HG02852 (cell line): Measurements from ENCODE around the gene CRTC1.

Experiments
- ATAC-seq: cut with Tn5 transposase; IDR thresholded peaks from one replicate; pipeline ENCODE4 v1.9.1; 2021; ENCODE audit warnings: mild to moderate bottlenecking, moderate library complexity; ENCODE audit not compliant: unreplicated experiment

Gene CRTC1

DNA sequence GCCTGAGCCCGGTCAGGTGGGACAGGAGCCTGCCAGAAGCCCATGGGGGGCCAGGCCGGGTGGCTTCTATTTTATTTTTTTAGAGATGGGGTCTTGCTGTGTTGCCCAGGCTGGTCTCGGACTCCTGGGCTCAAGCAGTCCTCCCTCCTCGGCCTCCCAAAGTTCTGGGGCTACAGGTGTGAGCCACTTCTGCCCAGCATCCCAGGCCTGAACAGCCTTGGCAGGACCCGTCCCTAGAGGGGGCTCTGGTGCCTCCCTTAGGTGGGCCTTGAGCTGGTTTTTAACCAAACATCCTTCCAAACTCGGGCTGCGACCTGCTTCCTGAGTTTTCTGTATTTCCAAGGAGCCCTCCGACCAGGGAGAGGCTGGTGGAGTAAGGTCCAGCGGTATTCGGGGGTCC lies 97.2 kb downstream of the CRTC1 start:
- no peak for ATAC-seq

DNA sequence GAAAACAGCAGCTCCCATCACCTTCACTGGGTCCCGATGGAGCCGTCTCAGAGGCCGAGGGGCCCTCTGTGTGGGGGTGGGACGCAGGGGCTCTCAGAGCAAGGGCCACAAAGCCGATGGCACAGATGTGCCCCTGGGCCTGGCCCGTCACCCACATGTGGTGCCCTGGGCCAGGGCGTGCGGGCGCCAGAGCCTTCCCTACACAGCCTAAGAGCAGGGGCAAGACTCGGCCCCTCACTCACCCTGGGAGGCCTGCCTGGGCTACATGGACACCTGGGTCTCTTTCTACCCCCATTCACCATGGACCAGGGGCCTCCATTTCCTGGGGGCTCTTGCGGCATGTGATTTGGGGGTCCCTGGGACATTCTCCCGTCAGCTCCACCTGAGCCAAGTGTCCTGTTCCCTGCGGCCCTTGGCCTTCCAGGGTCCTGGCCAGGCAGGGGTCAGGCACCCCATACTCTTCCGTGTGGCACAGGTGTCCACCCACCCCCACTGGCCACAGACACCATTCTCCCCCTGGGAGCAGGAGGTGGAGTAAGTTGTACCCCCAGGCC lies 97.6 kb downstream of the CRTC1 start:
- no peak for ATAC-seq

DNA sequence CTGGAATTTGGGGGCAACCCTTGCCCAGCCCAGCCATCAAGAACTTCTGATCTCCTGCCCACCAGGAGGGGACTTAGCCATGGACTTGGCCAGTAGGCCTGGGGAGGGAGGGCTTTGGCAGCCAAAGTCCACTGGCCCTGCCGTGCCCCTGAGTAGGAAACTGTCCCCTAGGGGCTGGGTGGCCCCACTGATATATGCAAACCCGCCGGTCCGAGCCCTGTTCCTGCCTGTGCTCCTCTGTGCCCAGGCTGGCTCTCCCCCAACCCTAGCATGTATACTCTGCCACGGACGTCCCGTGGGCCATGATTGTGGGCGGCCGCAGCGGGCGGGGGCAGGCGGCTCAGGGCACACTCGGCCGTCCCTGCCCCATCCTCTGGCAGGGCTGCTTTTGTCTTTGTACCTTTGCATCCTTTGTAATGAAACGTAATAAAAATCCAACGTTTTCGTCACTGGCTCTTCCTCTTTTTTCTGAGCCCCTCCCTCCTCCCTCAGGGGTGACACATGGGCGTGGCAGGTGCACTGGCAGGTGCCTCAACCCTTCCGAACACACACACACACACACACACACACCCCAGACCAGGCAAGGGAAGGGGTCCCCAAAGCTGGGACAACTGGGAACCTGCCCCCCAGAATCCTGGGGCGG lies 98.5 kb downstream of the CRTC1 start:
- ATAC-seq = no peak

DNA sequence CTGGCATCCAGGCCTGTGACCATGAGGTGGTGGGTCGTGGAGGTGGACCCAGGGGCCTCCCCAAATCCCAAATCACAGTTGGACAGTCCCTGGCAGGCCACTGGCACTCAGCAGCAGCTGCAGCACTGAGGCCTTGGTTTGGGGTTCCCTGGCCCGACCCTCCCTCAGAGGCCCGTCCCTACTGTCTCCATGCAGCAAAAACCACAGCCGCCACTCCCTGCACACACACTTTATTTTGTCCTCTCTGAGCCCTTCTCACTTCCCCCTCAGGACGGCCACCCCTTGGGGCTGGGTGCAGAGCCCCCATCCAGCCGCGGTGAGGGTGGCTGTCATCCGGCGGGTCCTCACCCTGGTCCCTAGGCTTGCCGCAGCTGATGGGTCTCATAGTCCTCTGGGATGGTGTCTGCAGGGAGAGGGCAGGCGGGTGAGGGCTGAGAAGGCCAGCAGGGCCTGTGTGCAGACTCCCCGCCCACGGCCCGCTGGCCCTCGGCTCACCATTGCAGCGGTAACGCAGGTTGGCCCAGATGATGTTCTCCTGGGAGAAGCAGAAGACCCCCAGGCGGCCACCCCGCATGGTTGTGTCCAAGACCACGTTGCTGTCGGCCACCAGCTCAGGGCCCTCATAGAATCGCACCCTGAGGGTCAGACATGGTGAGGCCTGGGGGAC lies 99.2 kb downstream of the CRTC1 start:
- no peak for ATAC-seq

DNA sequence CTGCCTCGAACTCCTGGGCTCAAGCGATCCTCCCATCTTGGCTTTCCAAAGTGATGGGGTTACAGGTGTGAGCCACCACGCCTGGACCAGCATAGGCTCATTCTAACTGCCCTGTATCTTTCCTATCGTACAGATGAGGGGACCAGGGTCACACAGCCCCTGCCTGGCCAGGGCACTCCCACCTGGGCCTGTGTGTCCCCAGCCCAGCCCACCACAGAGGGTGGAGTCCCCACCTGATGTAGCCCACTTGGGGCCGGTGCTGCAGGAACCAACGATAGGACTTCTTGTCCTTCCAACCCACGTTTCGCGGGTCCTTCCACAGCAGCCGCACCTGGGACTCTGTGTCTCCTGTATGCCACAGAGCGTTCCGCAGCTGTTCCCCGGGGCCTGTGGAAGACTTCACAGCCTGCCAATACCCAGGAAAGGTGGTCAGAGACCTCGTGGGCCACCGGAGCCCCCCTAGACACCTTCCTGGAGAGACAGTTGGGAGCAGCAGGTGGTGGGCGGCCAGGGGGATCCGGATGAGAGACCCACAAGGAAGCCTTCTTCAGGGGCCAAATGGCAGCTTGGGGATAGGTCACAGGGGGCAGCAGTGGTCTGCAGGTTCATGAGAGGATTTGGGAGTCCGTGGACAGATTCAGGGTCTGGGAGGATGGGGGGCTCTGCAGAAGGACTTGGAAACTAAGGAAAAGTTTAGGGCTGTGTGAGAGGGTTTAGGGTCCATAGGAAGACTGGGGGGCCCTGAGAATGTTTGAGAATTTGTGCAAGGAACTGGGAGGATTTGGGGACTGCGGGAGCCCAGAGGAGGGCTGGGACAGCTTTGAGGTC lies 100.7 kb downstream of the CRTC1 start:
- no peak for ATAC-seq

DNA sequence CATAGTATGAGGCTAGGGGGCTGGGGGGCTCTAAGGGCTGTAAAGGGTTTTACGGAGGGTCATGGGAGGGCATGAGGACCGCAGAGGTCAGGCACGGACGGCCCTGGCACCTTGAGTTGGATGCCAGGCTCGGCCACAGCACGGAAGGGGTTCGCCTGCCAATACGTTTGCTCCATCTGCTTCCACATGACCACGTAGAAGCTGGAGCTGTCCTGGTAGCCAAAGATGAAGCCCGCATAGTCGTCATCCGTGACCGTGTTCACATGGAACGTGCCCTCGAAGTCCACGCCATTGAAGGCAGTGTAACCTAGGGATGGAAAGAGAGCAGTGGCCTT lies 101.3 kb downstream of the CRTC1 start:
- ATAC-seq = no peak

DNA sequence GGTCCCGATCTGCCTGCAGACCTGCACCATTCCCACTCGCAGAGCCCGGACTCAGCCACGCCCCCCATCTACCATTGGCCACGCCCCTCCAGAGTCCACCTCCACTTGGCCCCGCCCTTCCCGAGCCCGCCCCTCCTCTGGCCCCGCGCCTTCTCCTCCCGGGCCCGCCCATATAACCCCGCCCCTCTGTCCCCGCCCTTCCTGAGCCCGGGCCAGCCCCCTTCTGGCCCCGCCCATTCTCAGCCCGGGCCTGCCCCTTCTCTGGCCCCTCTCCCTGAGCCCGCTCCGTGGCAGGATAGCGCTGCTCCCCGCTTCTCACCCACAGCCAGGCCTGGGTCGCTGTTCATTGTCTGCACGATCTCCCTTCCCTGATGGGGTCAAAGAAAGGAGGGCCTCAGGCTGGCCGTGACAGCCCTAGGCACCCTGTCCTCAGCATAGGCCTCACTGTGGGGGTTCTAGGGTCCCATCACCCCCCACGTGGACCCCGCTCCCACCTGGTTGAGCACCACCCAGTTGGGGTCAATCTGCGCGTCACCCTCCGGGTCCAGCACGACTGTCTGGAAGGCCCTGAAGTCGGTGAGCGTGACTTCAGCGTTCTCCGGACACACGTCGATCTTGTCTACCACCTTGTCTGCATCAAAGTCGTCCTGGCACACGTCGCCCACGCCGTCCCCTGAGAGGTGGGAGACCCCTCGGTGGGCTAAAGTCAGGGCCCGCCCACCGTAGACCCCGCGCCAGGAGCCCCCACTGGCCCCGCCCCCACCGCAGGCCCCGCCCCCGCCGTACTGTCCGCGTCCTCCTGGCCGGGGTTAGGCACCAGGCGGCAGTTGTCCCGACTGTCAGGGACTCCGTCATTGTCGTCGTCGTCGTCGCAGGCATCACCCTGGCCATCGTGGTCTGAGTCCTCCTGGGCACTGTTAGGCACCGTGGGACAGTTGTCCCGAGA lies 102.0 kb downstream of the CRTC1 start:
- no peak for ATAC-seq

DNA sequence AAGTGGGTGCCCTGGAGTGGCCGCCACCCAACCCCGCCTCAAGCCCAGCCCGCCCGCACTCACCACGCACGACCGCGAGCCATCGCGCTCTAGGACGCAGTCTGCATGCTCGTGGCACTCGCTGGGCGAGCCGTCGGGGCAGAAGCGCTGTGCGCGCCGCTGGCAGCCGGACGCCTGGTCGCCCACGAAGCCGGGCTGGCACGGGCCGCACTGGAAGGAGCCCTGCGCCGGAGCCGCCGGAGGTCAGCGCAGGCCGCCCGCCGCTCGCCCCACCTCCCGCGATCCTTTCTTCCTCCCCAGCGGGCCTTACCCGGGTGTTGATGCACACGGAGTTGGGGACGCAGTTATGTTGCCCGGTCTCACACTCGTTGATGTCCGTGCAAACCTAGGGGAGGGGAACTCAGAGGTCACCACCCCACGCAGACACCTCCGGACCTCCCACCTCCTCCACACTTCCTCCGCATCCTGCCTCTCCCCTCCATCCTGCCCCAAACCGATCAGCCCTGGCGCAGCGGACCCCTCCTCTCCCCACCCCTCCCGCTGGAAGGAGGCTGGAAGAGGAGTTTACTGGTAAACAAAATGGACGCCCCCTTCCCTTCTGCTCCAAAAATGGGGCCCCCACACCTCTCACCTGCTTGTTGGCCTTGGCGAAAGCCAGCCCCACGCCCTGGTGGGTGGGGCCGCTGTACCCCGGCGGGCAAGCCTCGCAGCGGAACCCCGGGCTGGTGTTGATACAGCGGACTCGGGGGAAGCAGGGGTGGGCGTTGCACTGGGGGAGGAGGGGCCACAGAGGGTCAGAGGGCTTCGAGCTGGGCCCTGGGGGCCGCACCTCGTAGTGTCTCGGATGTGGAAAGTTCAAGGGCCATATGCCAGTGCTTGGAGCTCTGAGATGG lies 105.3 kb downstream of the CRTC1 start:
- ATAC-seq = no peak

DNA sequence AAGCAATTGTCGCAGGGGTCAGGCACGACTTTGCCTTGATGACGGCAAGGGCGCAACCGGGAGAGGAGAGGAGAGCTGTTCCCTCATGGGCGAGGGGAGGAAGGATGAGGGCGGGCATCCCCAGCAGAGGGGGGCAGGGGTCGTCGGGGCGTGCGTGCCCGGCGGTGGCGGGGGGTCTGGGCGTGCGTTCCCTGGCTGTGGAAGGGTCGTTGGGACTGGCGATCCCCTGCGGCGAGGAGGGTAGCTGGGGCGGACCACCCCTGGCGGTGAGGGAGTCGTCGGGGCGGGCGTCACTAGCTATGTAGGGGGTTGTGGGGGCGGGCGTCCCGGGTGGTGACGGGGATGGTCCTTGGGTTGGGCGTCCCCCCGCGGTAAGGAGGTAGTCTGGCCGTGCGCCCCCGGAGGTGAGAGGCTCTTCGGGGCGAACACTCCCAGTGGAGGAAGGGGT lies 106.0 kb downstream of the CRTC1 start:
- no peak for ATAC-seq

DNA sequence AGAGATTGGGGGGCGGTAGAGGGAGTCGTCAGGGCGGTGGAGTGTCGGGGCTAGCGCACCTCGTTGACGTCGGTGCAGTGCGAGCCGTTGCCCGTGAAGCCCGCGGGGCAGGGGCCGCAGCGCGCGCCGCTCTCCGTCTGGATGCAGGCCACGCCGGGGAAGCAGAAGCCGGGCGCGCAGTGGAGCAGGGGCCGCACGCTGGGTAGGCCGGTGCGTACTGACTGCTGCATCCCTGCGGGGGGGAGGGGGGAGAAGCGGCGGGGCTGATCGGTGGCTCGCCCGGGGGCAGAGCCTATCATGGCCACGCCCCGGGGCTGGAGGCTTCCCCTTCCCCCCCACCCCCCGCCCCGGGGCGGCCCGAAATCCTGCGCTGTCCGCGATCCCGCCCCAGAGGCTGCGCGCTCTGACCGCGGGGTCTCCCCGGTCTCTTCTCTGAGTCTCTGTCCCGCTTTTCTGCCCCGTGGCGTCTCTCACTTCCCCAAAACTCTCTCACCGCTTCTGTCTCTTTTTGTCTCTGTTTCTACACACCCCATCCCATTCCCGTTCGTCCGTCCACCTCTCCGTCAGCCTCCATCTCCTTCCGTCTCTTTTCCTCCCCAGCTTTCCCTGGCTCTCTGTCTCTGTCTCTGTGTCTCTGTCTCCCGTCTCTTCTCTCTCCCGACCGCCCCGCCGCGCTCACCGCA lies 106.5 kb downstream of the CRTC1 start:
- no peak for ATAC-seq

DNA sequence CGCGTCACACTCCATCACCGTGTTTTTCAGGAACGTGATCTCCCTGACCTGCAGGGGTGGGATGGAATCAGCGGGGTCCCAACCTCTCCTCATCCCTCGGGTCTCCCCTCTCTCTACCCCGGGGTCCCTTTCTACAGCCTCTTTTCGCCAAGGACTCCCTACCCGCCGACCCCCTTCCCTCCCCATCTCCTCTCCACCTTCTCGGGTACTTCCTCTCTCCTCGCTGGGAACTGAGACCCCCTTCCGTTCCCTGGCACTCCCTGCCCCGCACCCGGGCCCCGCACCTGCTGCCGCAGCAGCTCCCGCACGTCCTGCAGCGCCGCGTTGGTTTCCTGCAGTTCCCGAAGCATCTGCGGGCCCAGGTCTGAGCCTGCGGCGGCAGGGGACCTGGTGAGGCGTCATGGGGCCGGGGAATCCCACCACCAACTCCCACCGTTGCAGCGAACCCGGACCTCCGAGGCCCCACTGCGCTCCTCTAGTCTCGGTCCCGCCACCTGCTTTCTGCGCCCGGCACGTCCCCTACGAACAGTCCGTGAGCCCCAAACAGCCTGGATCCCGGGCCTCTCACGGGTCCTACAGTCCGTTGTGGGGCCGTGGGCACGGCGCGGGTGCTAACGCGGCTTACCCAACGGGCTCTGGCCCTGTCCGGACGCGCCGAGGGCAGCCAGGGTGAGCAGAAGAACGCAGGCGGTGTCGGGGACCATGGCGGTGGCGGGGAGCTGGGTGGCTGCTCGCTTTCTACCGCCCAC lies 107.3 kb downstream of the CRTC1 start, which contains the start of gene COMP:
Gene COMP (minus strand): TSS at position 740 of the 749 bp plus-strand sequence. CDS start 36 bp downstream, at position 704.
- ATAC-seq = no peak

DNA sequence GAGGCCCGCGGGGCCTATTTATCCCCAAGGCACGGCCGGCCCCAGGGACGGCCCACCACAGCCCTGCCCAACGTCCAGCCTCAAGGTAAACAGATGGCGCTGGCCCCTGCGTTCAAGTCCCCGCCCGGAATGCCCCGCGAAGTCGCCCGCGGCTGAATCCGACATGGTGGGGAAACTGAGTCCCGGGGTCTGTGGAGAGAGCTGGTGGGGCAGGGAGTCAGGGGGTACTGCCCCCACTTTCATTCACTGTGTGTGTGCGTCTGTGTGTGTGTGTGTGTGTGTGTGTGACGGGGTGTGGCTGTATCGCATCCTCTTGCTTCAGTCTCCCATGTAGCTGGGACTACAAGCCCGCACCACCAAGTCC lies 107.8 kb downstream of the CRTC1 start:
- no peak for ATAC-seq

DNA sequence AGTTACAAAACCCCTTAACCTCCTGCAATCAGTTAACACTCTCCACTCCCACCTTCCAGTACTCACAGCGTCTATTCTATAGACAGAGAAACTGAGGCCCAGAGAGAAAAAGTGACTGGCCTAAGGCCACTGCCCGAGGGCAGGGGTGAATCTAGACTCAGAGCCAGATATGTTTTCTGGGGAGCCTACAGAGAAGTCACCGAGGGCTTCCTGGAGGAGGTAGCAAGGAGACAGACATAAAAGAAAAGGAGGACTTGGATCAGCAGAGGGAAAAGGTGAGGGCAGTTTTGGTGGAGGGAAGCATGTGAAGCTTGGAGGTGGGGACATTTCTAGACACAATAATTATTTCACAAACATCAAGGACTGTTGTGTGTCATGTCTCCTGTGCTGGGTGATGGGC lies 109.2 kb downstream of the CRTC1 start:
- ATAC-seq = no peak

DNA sequence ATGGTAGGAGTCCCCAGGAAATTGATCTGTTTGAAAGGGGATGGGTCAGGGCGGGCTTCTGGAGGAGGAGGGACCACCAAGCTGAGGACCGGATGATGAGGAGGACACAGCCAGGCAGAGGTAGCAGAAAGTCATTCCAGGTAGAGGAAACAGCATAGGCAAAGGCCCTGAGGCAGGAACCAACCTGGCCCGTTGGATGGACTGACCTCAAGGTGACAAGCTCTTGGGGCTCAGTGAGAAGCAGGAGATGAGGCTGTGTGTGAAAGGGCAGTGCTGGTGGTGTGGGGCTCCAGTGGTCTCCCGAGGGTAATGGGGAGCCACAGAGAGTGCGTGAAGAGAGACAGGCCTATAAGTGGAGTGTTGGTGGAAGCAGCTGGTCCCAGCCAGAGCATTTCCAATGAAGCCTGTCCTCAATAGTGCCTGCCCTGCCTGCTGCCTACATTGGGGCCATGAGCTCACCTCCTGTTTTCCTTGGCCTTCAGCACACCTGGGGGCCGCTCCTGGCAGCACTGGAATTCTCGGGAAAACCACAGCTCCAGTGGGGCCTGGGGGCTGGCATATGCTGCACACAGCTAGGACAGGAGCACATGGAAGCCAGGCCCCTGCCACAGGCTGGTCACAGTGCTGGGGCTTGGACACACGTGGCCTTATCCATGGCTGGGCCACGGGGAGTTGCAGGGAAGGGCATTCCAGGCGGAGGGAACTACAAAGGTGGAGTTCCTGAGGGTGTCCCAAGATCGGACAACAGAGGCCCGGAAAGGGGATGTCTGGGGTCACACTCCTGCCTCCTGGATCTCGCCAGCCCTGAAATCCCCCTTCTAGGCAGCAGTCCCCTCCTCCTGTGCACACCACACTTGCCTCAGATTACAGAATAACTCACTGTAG lies 109.9 kb downstream of the CRTC1 start:
- ATAC-seq = no peak

DNA sequence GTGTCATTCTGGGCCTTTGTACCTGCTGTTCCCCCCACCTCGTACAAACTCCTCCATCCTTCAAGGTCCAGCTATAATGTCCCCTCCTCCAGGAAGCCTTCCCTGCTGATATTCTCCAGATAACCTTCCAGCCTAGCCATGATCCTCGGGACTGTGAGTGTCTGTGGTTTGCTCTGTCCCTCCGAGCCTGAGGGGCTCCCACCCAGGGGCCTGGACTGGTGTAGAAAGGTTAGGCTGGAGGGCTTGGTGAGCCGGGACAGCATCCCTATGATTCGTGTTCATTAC lies 110.5 kb downstream of the CRTC1 start:
- no peak for ATAC-seq

DNA sequence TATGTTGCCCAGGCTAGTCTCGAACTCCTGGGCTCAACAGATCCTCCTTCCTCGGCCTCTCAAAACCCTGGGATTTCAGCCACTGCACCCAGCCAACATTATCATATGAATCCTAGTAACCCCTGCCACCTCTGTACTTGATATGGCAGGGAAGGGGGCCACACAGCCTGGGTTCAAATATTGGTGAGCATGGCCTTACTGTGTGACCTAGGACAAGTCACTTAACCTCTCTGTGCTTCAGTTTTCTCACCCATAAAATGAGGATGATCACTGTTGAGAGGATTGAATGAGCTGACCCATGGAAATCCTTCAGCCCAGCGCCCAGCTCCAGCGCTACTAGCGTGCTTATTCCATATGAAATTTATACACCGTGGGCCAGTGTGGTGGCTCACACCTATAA lies 111.2 kb downstream of the CRTC1 start:
- ATAC-seq = no peak

DNA sequence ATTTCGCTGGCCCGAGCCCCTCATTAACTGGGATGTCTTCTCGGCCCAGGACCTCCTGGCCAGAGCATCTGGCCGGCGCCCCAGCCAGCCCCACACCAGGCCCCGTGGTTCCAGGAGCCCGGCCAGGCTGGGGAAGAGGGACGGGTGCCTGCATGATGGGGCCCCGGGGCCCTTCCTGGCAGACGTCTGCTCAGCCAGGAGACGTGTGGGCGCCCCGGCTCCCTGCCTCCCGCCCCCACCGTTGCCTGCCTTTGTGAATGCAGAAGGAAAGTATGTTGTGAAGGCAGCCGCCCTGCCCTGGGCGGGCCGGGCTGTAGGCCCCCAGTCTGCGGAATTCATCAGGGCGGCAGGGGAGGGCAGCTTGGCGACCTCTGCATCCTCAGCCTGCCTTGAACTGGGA lies 112.1 kb downstream of the CRTC1 start:
- no peak for ATAC-seq

DNA sequence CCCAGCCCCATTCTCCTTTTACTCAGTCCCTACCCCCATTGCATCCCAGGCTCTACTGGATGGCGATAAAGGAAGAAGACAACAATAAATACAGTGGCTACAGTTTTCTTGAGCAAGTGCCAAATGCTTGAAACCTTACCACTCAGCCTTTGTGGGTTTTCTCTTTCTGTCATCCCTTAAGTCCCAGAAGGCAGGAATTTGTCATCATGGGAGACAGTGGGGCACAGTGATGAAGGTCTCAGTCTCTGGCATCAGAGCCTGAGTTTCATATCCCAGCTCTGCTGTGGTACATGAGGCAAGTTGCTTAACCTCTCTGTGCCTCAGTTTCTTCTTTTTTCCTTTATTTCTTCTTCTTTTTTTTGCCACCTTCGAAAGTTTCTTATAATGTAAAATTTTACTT lies 112.8 kb downstream of the CRTC1 start:
- no peak for ATAC-seq
